Testis (tissue), 2 donors: ENCODE data around the gene SOCS2.

Source experiments
- CTCF ChIP-seq, 3 experiments: fragments of 450-650 bp in 2 of 3; fragments of 200-600 bp in 1 of 3; sonication (generic) in 1 of 3; IDR thresholded peaks; one replicate each; pipeline ENCODE4 v1.5.1; 2016 to 2019; ENCODE audit warnings: antibody characterized with exemption in 3 of 3, mild to moderate bottlenecking in 2 of 3, moderate library complexity in 1 of 3
- POLR2A ChIP-seq: fragments of 450-650 bp; IDR thresholded peaks from one replicate; pipeline ENCODE4 v1.6.1; 2017; ENCODE audit warnings: antibody characterized with exemption, mild to moderate bottlenecking, moderate library complexity

GRCh38 chr12:93571925-93572711 lies at the start of gene SOCS2:
- TF ChIP-seq CTCF (IDR thresholded peaks at IDR 0.05): no peak
- no peak for TF ChIP-seq POLR2A
